Measurements from ENCODE around the gene ODF4.

The ODF4 gene

DNA sequence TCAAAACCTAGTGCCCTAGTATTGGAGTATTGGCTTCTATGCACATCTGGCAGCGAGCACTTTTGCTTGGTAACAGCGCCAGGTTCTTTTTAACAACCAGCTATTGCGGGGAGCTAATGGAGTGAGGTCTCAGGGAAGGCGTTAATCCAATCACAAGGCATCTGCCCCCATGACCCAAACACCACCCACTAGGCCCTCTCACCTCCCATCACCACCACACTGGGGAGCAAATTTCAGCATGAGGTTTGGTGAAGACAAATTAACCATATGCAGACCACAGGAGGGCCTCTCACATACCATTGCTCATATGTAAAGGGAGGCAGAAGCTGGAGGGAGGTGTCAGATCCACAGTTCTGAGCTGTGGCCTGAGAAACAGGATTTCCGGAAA, 893 bp upstream of the ODF4 start:
- no peaks in the 10 kb centered on the region for H3K79me2 ChIP-seq (ENCODE audit: control insufficient read depth, low read length)
- TF ChIP-seq, protein P1, sequence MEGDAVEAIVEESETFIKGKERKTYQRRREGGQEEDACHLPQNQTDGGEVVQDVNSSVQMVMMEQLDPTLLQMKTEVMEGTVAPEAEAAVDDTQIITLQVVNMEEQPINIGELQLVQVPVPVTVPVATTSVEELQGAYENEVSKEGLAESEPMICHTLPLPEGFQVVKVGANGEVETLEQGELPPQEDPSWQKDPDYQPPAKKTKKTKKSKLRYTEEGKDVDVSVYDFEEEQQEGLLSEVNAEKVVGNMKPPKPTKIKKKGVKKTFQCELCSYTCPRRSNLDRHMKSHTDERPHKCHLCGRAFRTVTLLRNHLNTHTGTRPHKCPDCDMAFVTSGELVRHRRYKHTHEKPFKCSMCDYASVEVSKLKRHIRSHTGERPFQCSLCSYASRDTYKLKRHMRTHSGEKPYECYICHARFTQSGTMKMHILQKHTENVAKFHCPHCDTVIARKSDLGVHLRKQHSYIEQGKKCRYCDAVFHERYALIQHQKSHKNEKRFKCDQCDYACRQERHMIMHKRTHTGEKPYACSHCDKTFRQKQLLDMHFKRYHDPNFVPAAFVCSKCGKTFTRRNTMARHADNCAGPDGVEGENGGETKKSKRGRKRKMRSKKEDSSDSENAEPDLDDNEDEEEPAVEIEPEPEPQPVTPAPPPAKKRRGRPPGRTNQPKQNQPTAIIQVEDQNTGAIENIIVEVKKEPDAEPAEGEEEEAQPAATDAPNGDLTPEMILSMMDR (IDR thresholded peaks at IDR 0.05; ENCODE audit: low read depth, low read length, poor library complexity, severe bottlenecking): no peak
- TF ChIP-seq EZH2phosphoT487 (IDR thresholded peaks at IDR 0.05; ENCODE audit: borderline replicate concordance, low read length): no peak
- no peak overlapping the region for H3K4me2 ChIP-seq (ENCODE audit: low read length)
- no peaks in the 10 kb centered on the region for H4K20me1 ChIP-seq (ENCODE audit: control insufficient read depth, insufficient read depth, low read depth, low read length)
- H3K9me2 ChIP-seq (replicated peaks; ENCODE audit: control insufficient read depth, low read length): no peaks in the 10 kb centered on the region
- H3K27ac ChIP-seq (ENCODE audit: low read depth, low read length): no peak overlapping the region
- H3K27me3 ChIP-seq (ENCODE audit: control insufficient read depth, low read length): peaks cover 7% of the 10 kb centered on the region; the same call in 1 of the 2 replicates
- H3F3A ChIP-seq (ENCODE audit: control insufficient read depth, insufficient read depth): no peaks in the 10 kb centered on the region
- H3K36me3 ChIP-seq (ENCODE audit: control insufficient read depth, low read length): no peaks in the 10 kb centered on the region
- H3K4me3 ChIP-seq (ENCODE audit: low read length): no peak overlapping the region
- H3K9me3 ChIP-seq (ENCODE audit: control insufficient read depth, insufficient read depth, low read length): no peaks in the 10 kb centered on the region
- H3K4me1 ChIP-seq (ENCODE audit: control insufficient read depth, low read length): no peaks in the 10 kb centered on the region

DNA sequence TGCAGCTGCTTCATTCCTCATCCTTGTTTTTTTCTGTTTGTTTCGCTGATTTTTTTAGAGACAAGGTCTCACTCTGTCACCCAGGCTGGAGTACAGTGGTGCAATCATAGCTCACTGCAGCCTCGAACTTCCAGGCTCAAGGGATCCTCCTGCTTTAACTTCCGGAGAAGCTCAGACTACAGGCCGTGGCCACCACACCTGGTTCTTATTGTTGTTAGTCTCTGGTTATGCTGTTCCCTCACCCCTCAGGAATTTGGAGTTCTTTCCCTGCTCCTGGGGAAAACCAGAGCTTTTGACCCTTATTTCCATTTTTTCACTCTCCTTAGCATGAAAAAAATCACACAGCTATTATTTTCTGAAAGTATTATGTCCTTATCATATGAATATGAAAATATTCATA, 1.8 kb downstream of the ODF4 start:
- TF ChIP-seq, protein P1 (IDR thresholded peaks at IDR 0.05; ENCODE audit: low read depth, low read length, poor library complexity, severe bottlenecking): no peak
- TF ChIP-seq EZH2phosphoT487 (IDR thresholded peaks at IDR 0.05; ENCODE audit: borderline replicate concordance, low read length): no peak
- no peak overlapping the region for H3K4me2 ChIP-seq (ENCODE audit: low read length)
- no peaks in the 10 kb centered on the region for H4K20me1 ChIP-seq (ENCODE audit: control insufficient read depth, insufficient read depth, low read depth, low read length)
- peaks cover 17% of the 10 kb centered on the region for H3K27me3 ChIP-seq (ENCODE audit: control insufficient read depth, low read length)
- H3K4me3 ChIP-seq (ENCODE audit: low read length): no peak overlapping the region
- no peaks in the 10 kb centered on the region for H3F3A ChIP-seq (ENCODE audit: control insufficient read depth, insufficient read depth)
- H3K9me2 ChIP-seq (replicated peaks; ENCODE audit: control insufficient read depth, low read length): no peaks in the 10 kb centered on the region
- no peaks in the 10 kb centered on the region for H3K79me2 ChIP-seq (ENCODE audit: control insufficient read depth, low read length)
- H3K27ac ChIP-seq (ENCODE audit: low read depth, low read length): no peak overlapping the region
- no peaks in the 10 kb centered on the region for H3K4me1 ChIP-seq (ENCODE audit: control insufficient read depth, low read length)
- no peaks in the 10 kb centered on the region for H3K9me3 ChIP-seq (ENCODE audit: control insufficient read depth, insufficient read depth, low read length)
- no peaks in the 10 kb centered on the region for H3K36me3 ChIP-seq (ENCODE audit: control insufficient read depth, low read length)

DNA sequence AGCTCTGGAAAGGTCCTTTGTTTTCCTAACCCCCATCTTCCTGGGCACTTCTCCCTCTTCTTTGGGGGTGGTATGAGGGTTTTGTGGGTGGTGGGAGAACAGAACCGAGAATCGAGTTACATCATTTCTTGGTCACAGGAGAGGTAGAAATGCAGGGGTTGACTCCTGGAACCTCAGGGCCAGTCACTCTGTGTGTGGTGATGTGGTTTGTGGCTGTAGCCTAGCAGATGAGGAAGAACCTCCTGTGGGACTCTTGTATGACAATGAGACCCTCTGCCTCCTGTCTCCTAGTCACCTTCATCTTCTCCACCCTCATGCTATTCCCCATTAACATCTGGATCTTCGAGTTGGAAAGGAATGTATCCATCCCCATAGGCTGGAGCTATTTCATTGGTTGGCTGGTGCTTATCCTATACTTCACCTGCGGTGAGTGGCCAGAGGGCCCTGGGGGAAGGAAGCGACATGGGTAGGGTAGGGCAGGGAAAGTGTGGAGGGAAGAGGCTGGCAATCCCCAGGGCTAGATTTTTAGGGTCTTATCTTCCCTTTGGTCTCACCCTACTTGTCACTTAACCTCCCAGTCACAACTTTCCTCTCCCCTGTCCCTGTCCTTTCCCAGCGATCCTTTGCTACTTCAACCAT, 5.5 kb downstream of the ODF4 start:
- Histone ChIP-seq H4K20me1 (ENCODE audit: control insufficient read depth, insufficient read depth, low read depth, low read length) (no peaks in the 10 kb centered on the region), H3K9me2 (replicated peaks; ENCODE audit: control insufficient read depth, low read length) (no peaks in the 10 kb centered on the region), H3K27me3 (ENCODE audit: control insufficient read depth, low read length) (peaks cover 11% of the 10 kb centered on the region), H3K4me2 (ENCODE audit: low read length) (no peak overlapping the region), H3K4me1 (ENCODE audit: control insufficient read depth, low read length) (no peaks in the 10 kb centered on the region), H3K79me2 (ENCODE audit: control insufficient read depth, low read length) (no peaks in the 10 kb centered on the region), H3K9me3 (ENCODE audit: control insufficient read depth, insufficient read depth, low read length) (no peaks in the 10 kb centered on the region), H3F3A (ENCODE audit: control insufficient read depth, insufficient read depth) (no peaks in the 10 kb centered on the region), H3K27ac (ENCODE audit: low read depth, low read length) (no peak overlapping the region), H3K4me3 (ENCODE audit: low read length) (no peak overlapping the region), H3K36me3 (ENCODE audit: control insufficient read depth, low read length) (no peaks in the 10 kb centered on the region)
- TF ChIP-seq EZH2phosphoT487 (IDR thresholded peaks at IDR 0.05; ENCODE audit: borderline replicate concordance, low read length): no peak
- TF ChIP-seq, protein P1 (IDR thresholded peaks at IDR 0.05; ENCODE audit: low read depth, low read length, poor library complexity, severe bottlenecking): no peak
